ENCODE data around the gene HOXA2. TPM values are rescaled to one million over a fixed set of nuclear protein-coding genes. Genes with fewer than 3 reads are reported as not detected.

The HOXA2 gene
- total and polyA plus RNA-seq, 4 donors, result 0.44 to 3.4 (median 1.5) TPM

DNA sequence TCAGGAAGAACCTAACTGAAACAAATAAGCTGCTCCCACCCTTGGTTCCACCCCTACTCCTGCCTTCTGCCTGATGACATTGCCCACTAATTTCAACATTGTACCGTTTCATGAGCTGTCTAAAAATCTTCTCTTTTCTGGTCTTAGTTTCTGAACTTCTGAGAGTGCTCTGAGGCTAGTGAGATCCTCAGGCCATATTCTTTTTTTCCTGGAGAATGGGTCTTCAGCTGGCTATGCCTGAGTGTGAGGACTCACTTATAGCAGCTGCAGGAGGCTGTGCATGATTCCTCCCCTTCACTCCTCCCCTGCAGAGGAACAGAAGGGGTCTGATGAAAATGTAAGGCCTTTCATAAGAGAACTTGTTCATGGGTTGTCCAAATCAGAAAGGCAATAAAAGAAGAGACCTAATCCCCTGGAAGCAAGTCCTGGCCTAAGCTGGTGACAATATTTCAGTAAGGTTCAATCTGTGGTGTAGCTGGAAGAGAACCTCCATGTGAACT, 17.0 kb upstream of the HOXA2 start:
- H3K27me3 ChIP-seq (ENCODE audit: control insufficient read depth in 3 of 3, insufficient read depth in 3 of 3, low read length in 2 of 3), result peaks cover 0 to 54% (median 5%) of the 10 kb centered on the region in 3 donors
- H3K4me1 ChIP-seq (ENCODE audit: control insufficient read depth in 5 of 5, insufficient read depth in 5 of 5, low read length in 5 of 5), result peaks cover 0 to 67% (median 1%) of the 10 kb centered on the region in 5 donors
- TF ChIP-seq, protein P1, sequence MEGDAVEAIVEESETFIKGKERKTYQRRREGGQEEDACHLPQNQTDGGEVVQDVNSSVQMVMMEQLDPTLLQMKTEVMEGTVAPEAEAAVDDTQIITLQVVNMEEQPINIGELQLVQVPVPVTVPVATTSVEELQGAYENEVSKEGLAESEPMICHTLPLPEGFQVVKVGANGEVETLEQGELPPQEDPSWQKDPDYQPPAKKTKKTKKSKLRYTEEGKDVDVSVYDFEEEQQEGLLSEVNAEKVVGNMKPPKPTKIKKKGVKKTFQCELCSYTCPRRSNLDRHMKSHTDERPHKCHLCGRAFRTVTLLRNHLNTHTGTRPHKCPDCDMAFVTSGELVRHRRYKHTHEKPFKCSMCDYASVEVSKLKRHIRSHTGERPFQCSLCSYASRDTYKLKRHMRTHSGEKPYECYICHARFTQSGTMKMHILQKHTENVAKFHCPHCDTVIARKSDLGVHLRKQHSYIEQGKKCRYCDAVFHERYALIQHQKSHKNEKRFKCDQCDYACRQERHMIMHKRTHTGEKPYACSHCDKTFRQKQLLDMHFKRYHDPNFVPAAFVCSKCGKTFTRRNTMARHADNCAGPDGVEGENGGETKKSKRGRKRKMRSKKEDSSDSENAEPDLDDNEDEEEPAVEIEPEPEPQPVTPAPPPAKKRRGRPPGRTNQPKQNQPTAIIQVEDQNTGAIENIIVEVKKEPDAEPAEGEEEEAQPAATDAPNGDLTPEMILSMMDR (IDR thresholded peaks at IDR 0.05; ENCODE audit: control extremely low read depth, extremely low read depth), result no peak
- no peak for ATAC-seq (ENCODE audit: insufficient read depth, low FRiP score)
- peaks cover 0 to 39% (median 1%) of the 10 kb centered on the region in 4 donors for H3K36me3 ChIP-seq (ENCODE audit: control insufficient read depth in 4 of 4, insufficient read depth in 4 of 4, low read length in 4 of 4)
- no peak overlapping the region for H3K4me3 ChIP-seq
- H3K9me3 ChIP-seq (ENCODE audit: control insufficient read depth in 4 of 4, insufficient read depth in 3 of 4, low read length in 3 of 4), result peaks cover 0 to 2% (median 0%) of the 10 kb centered on the region in 4 donors
- peak overlapping the region in 1 of 2 donors; percentile 55 for H3K27ac ChIP-seq (ENCODE audit: low read depth in 1 of 2, low read length in 1 of 2)
- peak overlapping the region in 1 of 2 donors; percentile 100 for H3K9ac ChIP-seq (ENCODE audit: insufficient read depth in 1 of 2, low read length in 2 of 2)
- DNase-seq, result no peak
- 0 to 21% methylated on average over 1 of the region's 1 CpG for WGBS, 2 donors

DNA sequence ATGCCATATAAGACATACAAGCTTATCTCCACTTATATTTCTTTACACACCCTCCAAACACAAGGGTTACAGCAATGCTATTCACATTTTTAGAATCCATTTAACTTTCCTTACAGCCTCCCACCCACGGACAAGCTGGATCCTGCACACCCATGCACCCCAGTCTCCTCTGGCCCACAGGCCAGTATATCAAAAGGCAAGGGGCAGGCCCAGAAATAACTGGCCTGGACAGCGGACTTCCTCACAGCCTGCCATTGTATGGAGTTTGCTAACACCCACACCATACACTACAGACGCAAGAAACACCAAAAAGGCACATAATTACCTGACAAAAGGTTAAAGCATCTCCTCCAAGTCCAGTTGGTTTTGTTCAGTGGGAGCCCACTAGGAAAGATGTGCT, 16.1 kb upstream of the HOXA2 start:
- Histone ChIP-seq H3K27ac (ENCODE audit: low read depth in 1 of 2, low read length in 1 of 2) (peak overlapping the region in 1 of 2 donors; percentile 75), H3K9me3 (ENCODE audit: control insufficient read depth in 4 of 4, insufficient read depth in 3 of 4, low read length in 3 of 4) (peaks cover 0 to 2% (median 0%) of the 10 kb centered on the region in 4 donors), H3K9ac (ENCODE audit: insufficient read depth in 1 of 2, low read length in 2 of 2) (peak overlapping the region in 1 of 2 donors; percentile 100), H3K4me3 (peak overlapping the region; percentile 30), H3K36me3 (ENCODE audit: control insufficient read depth in 4 of 4, insufficient read depth in 4 of 4, low read length in 4 of 4) (peaks cover 0 to 39% (median 1%) of the 10 kb centered on the region in 4 donors), H3K27me3 (ENCODE audit: control insufficient read depth in 3 of 3, insufficient read depth in 3 of 3, low read length in 2 of 3) (peaks cover 0 to 47% (median 5%) of the 10 kb centered on the region in 3 donors), H3K4me1 (ENCODE audit: control insufficient read depth in 5 of 5, insufficient read depth in 5 of 5, low read length in 5 of 5) (peaks cover 0 to 61% (median 1%) of the 10 kb centered on the region in 5 donors)
- ATAC-seq (ENCODE audit: insufficient read depth, low FRiP score) (no peak), DNase-seq (peak in 1 of 3 donors; percentile 18)
- WGBS, 2 donors, result 33 to 72% methylated on average over 3 of the region's 3 CpGs
- TF ChIP-seq, protein P1 (IDR thresholded peaks at IDR 0.05; ENCODE audit: control extremely low read depth, extremely low read depth), result no peak

DNA sequence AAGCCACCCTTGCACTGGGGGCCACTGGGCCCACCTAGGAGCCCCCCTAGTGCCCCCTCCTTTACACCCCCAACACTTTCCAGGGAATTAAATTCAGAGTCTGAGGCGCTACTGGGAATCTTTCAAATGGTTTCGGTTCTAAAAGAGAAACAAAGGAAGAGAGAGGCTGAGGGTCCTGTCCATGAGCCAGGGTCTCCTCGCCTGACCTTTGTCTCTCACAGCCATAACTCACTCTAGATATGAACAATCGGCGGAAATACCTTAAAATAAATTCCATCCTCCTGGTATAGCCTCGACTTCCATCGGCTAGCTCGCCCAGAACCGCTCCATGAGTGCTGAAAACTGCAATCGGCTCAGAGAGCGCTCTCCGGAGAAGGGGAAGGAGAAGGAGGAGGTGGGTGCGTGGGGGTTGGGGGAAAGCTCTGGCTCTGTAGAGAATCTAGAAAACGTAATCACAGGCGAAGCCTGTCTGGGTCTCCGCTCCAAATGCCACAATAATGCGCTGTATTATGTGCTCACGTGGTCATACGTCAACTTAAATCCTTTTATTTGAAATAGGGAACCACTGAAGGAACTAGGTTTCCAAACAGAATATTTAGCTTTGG, 15.5 kb upstream of the HOXA2 start:
- TF ChIP-seq, protein P1 (IDR thresholded peaks at IDR 0.05; ENCODE audit: control extremely low read depth, extremely low read depth), result no peak
- DNase-seq, result peak; percentile 71 to 88 (median 84)
- Histone ChIP-seq H3K4me3 (peak overlapping the region; percentile 33), H3K9ac (ENCODE audit: insufficient read depth in 1 of 2, low read length in 2 of 2) (peak overlapping the region in 1 of 2 donors; percentile 100), H3K36me3 (ENCODE audit: control insufficient read depth in 4 of 4, insufficient read depth in 4 of 4, low read length in 4 of 4) (peaks cover 0 to 45% (median 1%) of the 10 kb centered on the region in 4 donors), H3K27me3 (ENCODE audit: control insufficient read depth in 3 of 3, insufficient read depth in 3 of 3, low read length in 2 of 3) (peaks cover 0 to 43% (median 5%) of the 10 kb centered on the region in 3 donors), H3K9me3 (ENCODE audit: control insufficient read depth in 4 of 4, insufficient read depth in 3 of 4, low read length in 3 of 4) (peaks cover 0 to 2% (median 0%) of the 10 kb centered on the region in 4 donors), H3K27ac (ENCODE audit: low read depth in 1 of 2, low read length in 1 of 2) (peak overlapping the region in 1 of 2 donors; percentile 75), H3K4me1 (ENCODE audit: control insufficient read depth in 5 of 5, insufficient read depth in 5 of 5, low read length in 5 of 5) (peaks cover 0 to 55% (median 1%) of the 10 kb centered on the region in 5 donors)
- 34 to 55% methylated on average over 19 of the region's 19 CpGs for whole genome bisulfite sequencing, 2 donors
- ATAC-seq (ENCODE audit: insufficient read depth, low FRiP score), result no peak

All from lung (tissue), 12 donors.